Ectodermal cell (in vitro differentiated cells): ENCODE results near the gene DDHD1.

ENCODE experiments used
- H3K27ac ChIP-seq: 2 replicates; pipeline ENCODE4 v1.7.0; 2013; ENCODE audit warnings: mild to moderate bottlenecking, low read depth, low read length; ENCODE audit not compliant: insufficient read depth, poor library complexity, severe bottlenecking
- H3K27me3 ChIP-seq: 2 replicates; pipeline ENCODE4 v1.7.0; 2013; ENCODE audit warnings: mild to moderate bottlenecking, low read length; ENCODE audit not compliant: insufficient read depth, control insufficient read depth, poor library complexity, severe bottlenecking
- H3K36me3 ChIP-seq: one replicate; pipeline ENCODE4 v1.7.0; 2013; ENCODE audit warnings: low read length; ENCODE audit not compliant: control insufficient read depth, insufficient read depth
- H3K4me1 ChIP-seq: one replicate; pipeline ENCODE4 v1.7.0; 2013; ENCODE audit warnings: low read length; ENCODE audit not compliant: control insufficient read depth, insufficient read depth
- H3K4me3 ChIP-seq: 2 replicates; pipeline ENCODE4 v1.7.0; 2013; ENCODE audit warnings: low read depth, low read length, control low read depth; ENCODE audit not compliant: insufficient read depth
- H3K9me3 ChIP-seq: 2 replicates; pipeline ENCODE4 v1.7.0; 2013; ENCODE audit warnings: mild to moderate bottlenecking, low read length, moderate library complexity; ENCODE audit not compliant: control insufficient read depth
- WGBS, 2 experiments: methylation state at CpG; one replicate each; pipeline ENCODE4 v1.1.7; 2013; ENCODE audit warnings: missing lambda C conversion rate in 2 of 2; 5-methylcytosine and 5-hydroxymethylcytosine counted together

The DDHD1 gene

DNA sequence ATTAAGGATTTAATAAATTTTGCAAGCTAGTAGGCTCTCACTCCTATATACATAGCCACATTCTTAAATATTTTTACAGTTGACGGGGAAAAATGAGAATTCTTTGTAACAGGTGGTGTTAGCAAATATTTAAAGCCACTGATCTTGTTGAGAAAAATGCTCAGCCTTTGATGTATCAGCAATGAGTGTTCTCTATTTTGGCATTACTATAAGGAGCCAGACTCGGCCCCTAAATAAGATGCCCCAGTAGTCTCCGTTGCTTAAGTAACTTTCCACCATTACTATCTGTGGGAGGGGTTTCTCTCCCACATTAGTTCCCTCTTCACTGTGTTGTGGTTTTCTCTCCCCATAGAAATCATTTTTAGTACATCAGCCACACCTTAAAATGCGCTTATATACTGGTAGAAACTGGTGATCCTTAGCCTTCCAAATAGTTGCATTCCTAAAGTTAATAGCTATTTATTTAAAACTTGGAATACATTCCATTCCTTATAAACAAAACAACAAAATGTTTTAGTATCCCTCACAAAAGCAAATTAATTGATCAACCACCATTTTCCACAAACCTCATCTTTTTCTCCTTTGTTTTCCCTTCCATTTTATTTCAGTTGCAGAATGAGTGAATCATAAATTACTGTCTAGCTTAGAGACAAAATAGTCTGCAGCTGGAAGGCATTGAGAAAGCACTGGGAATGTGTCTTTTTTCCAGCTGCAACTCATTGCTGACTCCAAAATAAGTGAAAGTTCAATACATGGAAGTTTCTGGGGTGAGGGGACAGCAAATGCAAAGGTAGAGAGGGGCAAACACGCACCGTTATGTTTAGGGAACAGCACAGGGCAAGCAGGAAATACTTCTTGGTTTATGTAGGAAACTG lies 117.5 kb downstream of the DDHD1 start:
- no peaks in the 10 kb centered on the region for H3K9me3 ChIP-seq
- no peak overlapping the region for H3K4me3 ChIP-seq
- H3K27me3 ChIP-seq = no peaks in the 10 kb centered on the region
- H3K36me3 ChIP-seq = peaks cover 5% of the 10 kb centered on the region
- no peak overlapping the region for H3K27ac ChIP-seq
- 89 to 93% methylated on average over 5 to 6 of the region's 6 CpGs for WGBS, 2 experiments
- H3K4me1 ChIP-seq = no peaks in the 10 kb centered on the region

DNA sequence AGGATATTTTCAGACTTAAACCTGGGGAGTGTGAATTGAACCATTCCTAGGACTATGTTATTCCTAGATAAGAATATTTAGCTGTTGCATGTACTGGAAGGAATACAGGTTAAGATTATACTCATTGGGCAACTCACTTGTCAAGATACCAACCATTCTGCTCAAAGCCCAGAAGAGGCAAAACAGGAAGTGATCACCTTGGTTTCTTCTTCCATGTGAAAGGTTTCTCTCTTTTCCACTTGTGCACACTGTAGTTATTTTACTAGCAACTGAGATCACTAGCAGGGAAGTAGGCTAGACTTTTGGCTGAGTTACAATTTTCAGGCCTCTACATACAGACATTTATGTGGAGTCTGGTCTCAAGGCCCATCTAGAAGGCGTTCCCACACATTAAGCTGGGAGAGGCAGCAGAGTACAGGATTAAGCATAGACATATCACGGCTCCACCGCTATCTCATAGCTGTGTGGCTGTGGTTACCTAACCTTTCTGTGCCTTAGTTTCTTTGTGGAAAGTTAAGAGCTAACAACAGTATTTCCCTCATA lies 118.4 kb downstream of the DDHD1 start:
- WGBS, 2 experiments = 98 to 99% methylated on average over 3 of the region's 3 CpGs
- no peak overlapping the region for H3K27ac ChIP-seq

DNA sequence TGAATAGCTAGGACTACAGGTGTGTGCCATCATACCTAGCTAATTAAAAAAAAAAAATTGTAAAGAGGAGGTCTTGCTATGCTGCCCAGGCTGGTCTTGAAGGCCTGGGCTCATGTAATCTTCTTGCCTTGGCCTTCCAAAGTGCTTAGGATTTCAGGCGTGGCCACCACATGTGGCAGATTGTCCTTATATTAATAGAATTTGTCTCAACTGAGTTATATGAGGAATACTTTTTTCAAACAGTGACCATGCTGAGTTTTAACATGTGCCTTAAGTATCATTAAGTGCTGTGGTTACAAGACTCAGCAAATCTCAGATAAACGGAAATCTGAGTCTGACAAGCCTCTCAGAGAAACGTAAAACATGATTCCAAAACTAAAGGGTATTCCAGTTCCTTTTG lies 119.1 kb downstream of the DDHD1 start:
- 90 to 98% methylated on average over 3 of the region's 3 CpGs for WGBS, 2 experiments
- H3K4me3 ChIP-seq = no peak overlapping the region
- H3K9me3 ChIP-seq = no peaks in the 10 kb centered on the region
- peaks cover 5% of the 10 kb centered on the region for H3K36me3 ChIP-seq
- no peaks in the 10 kb centered on the region for H3K4me1 ChIP-seq
- no peak overlapping the region for H3K27ac ChIP-seq
- no peaks in the 10 kb centered on the region for H3K27me3 ChIP-seq

More for the DNA sequence above, 118.4 kb downstream of the DDHD1 start:
- Histone ChIP-seq H3K9me3 (no peaks in the 10 kb centered on the region), H3K4me3 (no peak overlapping the region), H3K27me3 (no peaks in the 10 kb centered on the region), H3K4me1 (no peaks in the 10 kb centered on the region), H3K36me3 (peaks cover 5% of the 10 kb centered on the region)

DNA sequence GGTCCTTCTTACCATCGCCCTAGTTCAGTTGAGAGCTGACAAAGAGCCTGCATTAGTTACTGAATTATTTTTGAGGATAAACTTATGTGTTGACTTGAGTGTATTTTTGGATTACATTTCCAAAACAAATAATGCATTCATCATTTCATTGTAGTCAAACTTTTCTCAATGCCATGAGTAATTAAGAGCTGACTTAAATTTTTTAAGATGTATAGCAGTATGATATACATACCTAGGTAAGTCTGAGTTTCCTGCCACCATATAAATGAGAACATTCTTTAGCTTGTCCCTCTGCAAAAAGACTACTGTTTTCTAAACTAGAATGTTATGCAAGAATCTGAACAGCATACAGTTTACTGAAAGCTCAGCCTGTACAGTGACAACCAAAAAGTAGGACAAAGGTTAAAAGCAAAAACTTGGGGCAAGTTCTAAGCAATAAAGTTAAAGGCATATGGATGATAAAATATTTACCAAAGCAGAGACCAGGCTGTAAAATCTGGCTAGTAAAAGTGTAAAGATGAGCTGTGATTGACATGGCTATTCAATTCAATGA lies 120.2 kb downstream of the DDHD1 start:
- Histone ChIP-seq H3K27ac (no peak overlapping the region), H3K9me3 (no peaks in the 10 kb centered on the region), H3K4me1 (no peaks in the 10 kb centered on the region), H3K4me3 (no peak overlapping the region), H3K36me3 (peaks cover 5% of the 10 kb centered on the region), H3K27me3 (no peaks in the 10 kb centered on the region)
- 93 to 100% methylated on average over 1 of the region's 1 CpG for WGBS, 2 experiments

DNA sequence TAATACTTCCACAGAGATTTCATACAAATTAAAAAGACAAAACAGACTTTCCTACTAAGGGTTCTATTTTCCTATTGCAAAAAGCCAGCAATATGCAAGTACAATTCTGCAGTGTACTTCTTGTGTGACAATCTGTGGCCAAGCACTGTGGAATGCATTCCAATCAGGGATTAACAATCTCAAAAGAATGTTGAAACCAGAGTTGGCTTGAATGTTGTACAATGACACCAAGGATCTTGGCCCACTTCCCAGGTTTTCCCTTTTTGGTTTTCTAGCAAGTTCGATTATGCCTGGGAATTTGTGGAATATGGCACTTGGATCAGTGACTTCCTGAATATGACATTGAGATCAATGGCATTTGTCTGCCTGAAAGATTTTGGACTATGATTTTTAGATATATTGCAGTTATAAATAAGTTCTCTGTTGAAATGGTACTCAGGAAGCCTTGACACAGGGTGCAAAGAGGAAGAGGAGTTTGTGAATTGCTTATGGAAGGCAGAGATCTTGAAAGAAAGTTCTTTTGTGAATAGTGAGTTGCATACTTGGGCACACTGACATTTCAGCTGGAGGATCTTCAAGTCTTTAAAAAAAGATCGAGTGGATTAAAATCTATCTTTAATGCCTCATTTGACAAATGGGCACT lies 120.8 kb downstream of the DDHD1 start:
- Histone ChIP-seq H3K9me3 (no peaks in the 10 kb centered on the region), H3K4me3 (no peak overlapping the region), H3K4me1 (no peaks in the 10 kb centered on the region), H3K27me3 (no peaks in the 10 kb centered on the region), H3K36me3 (peaks cover under 1% of the 10 kb centered on the region), H3K27ac (no peak overlapping the region)
- 93 to 94% methylated on average over 2 of the region's 2 CpGs for WGBS, 2 experiments

DNA sequence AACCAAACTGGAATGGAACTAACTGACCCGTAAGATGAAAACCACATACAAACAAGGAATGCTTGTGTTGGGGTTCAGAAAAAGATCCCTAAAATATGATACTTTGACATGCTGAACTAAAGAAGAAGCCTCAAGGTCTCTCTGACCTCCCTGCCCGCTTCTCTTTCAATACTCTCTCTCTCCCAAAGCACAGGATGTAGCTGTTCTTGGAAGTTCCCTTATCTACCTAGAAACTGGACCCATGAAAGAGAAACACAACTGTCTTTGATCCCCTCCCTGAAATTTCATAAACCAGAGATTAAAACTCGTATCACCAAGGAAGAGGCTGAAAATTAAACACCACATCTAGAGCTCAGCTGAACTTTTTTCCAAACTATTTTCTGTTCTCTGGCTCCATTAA lies 125.6 kb downstream of the DDHD1 start:
- Histone ChIP-seq H3K27me3 (no peaks in the 10 kb centered on the region), H3K4me1 (no peaks in the 10 kb centered on the region), H3K36me3 (no peaks in the 10 kb centered on the region), H3K4me3 (no peak overlapping the region), H3K9me3 (no peaks in the 10 kb centered on the region), H3K27ac (no peak overlapping the region)
- WGBS, 2 experiments = 95 to 98% methylated on average over 3 of the region's 3 CpGs

DNA sequence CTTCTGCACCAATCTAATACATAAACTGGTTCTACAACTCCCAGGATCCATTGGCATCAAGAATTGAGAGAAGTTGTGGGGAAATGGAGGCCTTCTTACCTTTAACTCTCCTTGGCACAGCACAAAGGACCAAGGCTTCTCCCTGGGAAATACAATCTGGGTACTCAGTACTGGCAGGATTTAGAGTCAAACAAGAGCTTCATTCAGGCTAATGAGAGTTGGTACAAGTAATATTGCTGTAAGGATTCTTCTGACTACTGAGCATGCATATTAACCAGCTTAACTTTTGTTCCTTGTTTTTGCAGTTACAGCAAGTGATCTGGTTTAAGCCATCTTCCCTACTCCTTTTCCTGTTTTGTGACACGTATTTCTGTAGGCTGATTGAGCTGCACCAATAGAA lies 126.1 kb downstream of the DDHD1 start:
- no peak overlapping the region for H3K27ac ChIP-seq
- H3K36me3 ChIP-seq = no peaks in the 10 kb centered on the region
- H3K4me1 ChIP-seq = no peaks in the 10 kb centered on the region
- H3K27me3 ChIP-seq = no peaks in the 10 kb centered on the region
- H3K4me3 ChIP-seq = no peak overlapping the region
- WGBS, 2 experiments = 0% methylated on average over 1 of the region's 1 CpG
- H3K9me3 ChIP-seq = no peaks in the 10 kb centered on the region

DNA sequence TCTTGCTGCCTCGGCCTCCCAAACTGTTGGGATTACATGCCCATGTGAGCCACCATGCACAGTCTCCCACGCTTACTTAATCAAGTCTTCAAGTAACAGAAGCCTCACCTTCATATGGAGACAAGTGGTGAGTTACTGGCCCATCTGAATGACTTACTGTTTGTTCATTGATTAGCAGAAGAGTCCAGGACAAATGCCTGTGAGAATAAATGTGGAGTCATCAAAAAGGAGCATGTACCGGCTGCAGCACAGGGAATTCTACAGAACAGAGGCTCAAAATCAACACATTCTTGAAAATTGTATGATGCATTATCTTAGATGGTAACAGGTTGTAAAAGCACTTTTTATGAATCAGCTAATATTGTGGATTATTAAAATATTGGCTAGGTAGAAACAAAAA lies 129.8 kb downstream of the DDHD1 start:
- no peaks in the 10 kb centered on the region for H3K36me3 ChIP-seq
- 90 to 97% methylated on average over 3 of the region's 3 CpGs for WGBS, 2 experiments
- H3K27me3 ChIP-seq = no peaks in the 10 kb centered on the region
- no peak overlapping the region for H3K27ac ChIP-seq
- no peaks in the 10 kb centered on the region for H3K9me3 ChIP-seq
- no peak overlapping the region for H3K4me3 ChIP-seq
- peaks cover 14% of the 10 kb centered on the region for H3K4me1 ChIP-seq

DNA sequence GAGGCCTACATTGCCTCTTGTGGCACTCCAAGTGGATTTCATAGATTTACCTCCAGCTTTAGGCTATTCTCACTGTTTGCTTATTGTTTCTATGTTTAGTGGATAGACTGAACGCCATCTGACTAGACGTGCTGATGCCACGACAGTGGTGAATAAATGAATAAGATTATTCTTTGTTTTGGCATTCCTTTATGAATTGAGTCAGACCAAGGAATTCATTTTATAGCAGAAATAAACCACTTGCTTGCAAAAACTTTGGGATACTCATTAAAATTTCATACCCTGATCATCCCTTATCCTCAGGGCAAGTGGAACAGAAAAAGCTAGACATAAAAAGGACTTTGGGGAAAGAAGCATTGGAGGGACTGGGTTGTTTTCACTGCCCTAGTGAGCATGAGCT lies 130.5 kb downstream of the DDHD1 start:
- Histone ChIP-seq H3K27me3 (no peaks in the 10 kb centered on the region), H3K36me3 (no peaks in the 10 kb centered on the region), H3K9me3 (no peaks in the 10 kb centered on the region), H3K4me1 (peaks cover 14% of the 10 kb centered on the region), H3K4me3 (no peak overlapping the region), H3K27ac (no peak overlapping the region)
- WGBS, 2 experiments = 100% methylated on average over 3 of the region's 3 CpGs
